Skeletal muscle cell (primary cell): ENCODE results near the gene ECM1.

ENCODE experiments used
- DNase-seq: peaks from one replicate; pipeline ENCODE4 v3.0.0-alpha.2; 2010; ENCODE audit warnings: low read depth
- H3K4me3 ChIP-seq: 2 replicates; pipeline ENCODE4 v1.5.1; 2011; ENCODE audit warnings: low read depth, mild to moderate bottlenecking, control low read depth, low read length, moderate library complexity

Gene ECM1

GRCh38 chr1:150555198-150555970 is 47.5 kb downstream of the ECM1 start:
- no peak overlapping the region for H3K4me3 ChIP-seq
- DNase-seq, result no peak

DNA sequence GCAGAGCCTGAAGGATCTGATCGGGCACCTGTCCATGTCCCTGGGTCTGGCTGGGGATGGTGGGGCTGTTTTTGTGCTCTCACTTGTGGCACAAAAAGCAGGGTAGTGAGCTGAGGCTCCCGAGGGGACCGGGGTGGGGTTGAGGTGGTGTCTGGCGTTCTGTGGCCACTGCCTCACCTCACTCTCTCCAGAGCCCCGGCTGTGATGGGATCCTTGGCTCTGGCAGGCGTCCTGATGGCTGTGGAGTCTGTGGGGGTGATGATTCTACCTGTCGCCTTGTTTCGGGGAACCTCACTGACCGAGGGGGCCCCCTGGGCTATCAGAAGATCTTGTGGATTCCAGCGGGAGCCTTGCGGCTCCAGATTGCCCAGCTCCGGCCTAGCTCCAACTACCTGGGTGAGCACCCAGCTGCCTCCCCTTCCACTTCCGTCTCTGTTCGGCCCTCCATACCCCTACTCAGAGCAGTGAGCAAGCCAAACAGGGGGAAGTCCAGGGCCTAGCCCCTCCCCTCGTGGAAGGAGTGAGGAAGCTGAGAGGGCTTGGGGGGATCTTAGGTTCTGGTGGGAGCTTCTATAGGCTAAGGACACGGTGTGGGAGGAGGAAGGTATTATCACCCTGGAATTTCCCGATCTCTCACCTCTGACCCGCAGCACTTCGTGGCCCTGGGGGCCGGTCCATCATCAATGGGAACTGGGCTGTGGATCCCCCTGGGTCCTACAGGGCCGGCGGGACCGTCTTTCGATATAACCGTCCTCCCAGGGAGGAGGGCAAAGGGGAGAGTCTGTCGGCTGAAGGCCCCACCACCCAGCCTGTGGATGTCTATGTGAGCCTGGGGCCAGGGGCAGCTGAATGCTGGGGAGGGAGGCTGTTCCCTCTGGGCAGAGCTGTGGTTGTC is 48.3 kb downstream of the ECM1 start:
- DNase-seq, result no peak
- no peak overlapping the region for H3K4me3 ChIP-seq

GRCh38 chr1:150557065-150557600 is 49.2 kb downstream of the ECM1 start:
- no peak overlapping the region for H3K4me3 ChIP-seq
- DNase-seq, result no peak

DNA sequence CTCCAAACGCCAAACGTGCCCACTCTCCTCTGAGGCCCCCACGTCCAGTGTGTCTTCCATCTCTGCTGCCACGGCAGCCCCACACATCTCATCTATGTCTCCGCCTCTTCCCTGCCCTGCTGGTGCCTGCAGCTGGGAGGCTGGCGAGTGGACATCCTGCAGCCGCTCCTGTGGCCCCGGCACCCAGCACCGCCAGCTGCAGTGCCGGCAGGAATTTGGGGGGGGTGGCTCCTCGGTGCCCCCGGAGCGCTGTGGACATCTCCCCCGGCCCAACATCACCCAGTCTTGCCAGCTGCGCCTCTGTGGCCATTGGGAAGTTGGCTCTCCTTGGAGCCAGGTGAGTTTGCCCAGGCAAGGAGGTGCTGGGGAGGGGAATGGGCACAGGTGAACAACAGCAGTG is 49.9 kb downstream of the ECM1 start:
- DNase-seq, result no peak
- H3K4me3 ChIP-seq, result no peak overlapping the region

- no peak overlapping the region for H3K4me3 ChIP-seq
- DNase-seq, result no peak
Measured at GRCh38 chr1:150558303-150558704, 50.4 kb downstream of the ECM1 start.

- no peak overlapping the region for H3K4me3 ChIP-seq
- DNase-seq, result no peak
Measured at GRCh38 chr1:150558761-150559655, 51.1 kb downstream of the ECM1 start.

GRCh38 chr1:150559656-150560010 is 51.7 kb downstream of the ECM1 start:
- DNase-seq, result no peak
- no peak overlapping the region for H3K4me3 ChIP-seq

DNA sequence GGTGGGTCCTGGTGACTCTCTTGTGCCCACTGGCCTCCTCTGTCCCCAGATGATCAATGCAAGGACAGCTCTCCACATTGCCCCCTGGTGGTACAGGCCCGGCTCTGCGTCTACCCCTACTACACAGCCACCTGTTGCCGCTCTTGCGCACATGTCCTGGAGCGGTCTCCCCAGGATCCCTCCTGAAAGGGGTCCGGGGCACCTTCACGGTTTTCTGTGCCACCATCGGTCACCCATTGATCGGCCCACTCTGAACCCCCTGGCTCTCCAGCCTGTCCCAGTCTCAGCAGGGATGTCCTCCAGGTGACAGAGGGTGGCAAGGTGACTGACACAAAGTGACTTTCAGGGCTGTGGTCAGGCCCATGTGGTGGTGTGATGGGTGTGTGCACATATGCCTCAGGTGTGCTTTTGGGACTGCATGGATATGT is 52.1 kb downstream of the ECM1 start:
- DNase-seq, result no peak
- no peak overlapping the region for H3K4me3 ChIP-seq

GRCh38 chr1:150560576-150561253 is 52.8 kb downstream of the ECM1 start:
- no peak for DNase-seq
- H3K4me3 ChIP-seq, result peak overlapping the region; percentile 48

- peak; percentile 98 for DNase-seq
- peak overlapping the region; percentile 48 for H3K4me3 ChIP-seq
Measured at GRCh38 chr1:150561254-150561973, 53.5 kb downstream of the ECM1 start.

DNA sequence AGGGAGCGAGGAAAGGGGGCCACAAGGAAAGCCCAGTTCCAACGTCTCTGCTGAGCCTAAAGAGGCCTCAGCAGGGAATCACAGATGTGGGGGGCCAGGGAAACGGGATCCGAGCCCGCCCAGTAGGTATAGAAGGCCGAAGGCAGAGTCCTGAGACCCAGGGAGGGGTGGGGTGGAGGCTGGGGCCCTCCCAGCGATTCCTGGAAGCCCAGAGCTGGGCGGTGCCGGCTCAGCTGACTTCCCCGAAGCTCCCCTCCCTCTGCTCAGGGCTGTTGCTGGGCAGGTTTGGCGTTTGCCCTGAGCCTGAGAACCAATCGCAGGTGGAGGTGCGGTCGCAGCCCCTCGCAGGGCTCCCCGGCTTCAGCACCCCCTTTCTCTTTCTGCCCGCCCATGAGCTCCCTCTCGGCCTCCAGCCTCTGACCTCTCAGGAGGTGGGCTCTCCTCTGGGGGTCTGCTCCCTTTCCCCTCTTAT is 54.1 kb downstream of the ECM1 start:
- DNase-seq, result peak; percentile 88
- peak overlapping the region; percentile 48 for H3K4me3 ChIP-seq

GRCh38 chr1:150562446-150563339 is 54.8 kb downstream of the ECM1 start:
- no peak for DNase-seq
- H3K4me3 ChIP-seq, result peak overlapping the region; percentile 48
